NCI-H1092 (cell line): ENCODE measurements around the gene EHBP1L1.

Experiments used
- DNase-seq: peaks from one replicate; lab custom pipeline; 2025; lab: John Stamatoyannopoulos, UW

Gene EHBP1L1

DNA sequence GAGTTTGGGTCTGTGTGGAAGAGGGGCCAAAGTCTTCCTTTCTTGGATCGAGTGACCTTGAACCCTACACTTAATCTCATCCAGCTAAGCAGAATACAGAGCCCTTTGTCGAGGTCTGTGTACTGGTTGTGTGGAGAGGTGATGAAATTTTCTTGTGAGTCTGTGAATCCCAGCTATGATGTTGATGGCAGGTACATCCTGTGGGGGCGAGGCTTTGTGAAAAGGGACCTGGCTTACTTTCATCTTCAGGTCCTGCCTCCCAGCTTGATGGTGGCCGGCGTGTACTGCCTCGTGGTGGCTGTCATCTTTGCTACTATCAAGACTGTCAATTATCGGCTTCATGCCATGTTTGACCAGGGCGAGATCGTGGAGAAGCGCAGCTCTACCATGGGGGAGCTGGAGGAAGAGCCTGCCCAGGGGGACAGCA is 40.7 kb downstream of the EHBP1L1 start:
- no peak for DNase-seq

DNA sequence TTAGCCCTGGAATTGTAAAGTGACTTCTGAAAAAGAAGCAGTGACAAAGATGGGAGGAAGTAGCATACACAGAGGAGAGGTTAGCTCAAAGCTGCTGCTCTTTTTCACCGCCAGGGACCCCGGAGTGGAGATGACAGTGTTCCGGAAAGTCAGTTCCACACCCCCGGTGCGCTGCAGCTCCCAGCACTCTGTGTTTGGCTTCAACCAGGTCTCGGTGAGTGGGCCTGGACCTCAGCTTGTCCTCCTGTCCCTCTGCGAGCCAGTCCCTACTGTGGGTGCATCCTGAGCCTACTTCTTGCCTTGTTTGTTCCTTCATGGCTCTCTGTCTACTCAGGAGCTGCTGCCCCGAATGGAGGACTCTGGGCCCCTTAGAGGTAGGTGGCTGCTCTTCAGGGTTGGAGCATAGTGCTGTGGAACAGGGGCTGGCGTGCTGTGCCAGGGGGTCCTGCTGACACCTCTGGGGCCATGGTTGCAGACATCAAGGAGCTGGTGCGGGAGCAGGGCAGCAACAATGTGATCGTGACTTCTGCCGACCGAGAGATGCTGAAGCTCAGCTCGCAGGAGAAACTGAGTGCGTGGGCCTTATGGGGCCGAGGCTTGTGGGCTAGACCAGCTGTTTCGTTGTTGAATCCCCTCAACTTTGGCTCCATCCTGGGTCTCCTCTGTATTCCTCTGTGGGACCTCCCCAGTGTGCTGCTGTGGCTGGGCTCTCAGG is 41.4 kb downstream of the EHBP1L1 start:
- DNase-seq, result no peak

DNA sequence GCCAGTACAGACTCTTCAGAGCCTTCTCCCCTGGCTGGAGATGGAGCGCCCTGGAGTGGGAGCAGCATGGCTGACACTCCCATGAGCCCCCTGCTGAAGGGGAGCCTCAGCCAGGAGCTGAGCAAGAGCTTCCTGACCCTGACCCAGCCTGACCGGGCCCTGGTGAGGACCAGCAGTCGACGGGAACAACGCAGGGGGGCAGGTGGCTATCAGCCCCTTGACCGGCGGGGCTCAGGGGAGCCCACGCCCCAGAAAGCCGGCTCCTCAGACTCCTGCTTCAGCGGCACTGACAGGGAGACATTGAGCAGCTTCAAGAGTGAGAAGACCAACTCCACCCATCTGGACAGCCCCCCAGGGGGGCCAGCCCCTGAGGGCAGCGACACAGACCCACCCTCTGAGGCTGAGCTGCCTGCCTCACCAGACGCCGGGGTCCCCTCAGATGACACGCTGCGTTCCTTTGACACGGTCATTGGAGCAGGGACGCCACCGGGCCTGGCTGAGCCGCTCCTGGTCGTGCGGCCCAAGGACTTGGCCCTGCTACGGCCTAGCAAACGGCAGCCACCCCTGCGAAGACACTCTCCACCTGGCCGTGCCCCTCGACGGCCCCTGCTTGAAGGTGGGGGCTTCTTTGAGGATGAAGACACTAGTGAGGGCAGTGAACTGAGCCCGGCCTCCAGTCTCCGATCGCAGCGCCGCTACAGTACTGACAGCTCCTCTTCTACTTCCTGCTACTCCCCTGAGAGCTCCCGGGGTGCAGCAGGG is 42.3 kb downstream of the EHBP1L1 start:
- DNase-seq, result no peak

DNA sequence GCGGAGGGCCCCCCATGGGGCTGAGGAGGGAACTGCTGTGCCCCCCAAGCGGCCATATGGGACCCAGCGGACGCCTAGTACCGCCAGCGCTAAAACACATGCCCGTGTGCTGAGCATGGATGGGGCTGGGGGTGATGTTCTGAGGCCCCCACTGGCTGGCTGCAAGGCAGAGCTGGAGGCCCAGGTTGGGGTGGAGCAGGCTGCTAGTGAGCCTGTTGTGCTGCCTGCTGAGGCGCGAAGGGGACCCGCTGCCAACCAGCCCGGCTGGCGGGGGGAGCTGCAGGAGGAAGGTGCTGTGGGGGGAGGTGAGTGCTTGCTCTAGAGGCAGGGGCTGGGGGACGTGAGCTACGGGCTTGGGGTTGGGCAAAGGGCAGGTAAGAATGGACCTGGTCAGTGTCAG is 42.9 kb downstream of the EHBP1L1 start:
- DNase-seq, result no peak

DNA sequence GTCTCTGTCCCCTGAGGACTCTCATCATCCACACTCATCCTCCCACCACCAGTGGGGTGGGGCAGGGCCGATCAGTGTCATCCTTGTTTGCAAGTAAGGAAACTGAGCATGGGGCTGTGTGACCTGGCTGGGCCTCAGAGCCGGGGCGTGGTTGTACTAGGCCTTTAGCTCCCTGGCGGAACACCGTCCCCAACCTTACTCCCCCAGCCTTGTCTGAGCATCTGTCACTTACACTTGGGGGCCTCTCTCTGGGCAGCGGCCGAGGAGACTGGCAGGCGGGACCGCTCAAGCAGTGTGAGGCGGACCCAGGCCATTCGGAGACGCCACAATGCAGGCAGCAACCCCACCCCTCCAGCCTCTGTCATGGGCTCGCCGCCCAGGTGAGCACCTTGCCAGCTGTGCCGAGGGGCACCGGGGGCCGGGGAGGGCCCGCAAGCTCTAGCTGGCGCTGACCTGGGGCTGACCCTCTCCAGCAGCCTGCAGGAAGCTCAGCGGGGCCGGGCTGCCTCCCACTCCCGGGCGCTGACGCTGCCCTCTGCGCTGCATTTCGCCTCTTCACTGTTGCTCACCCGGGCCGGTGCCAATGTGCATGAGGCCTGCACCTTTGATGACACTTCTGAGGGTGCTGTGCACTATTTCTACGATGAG is 43.6 kb downstream of the EHBP1L1 start:
- no peak for DNase-seq

DNA sequence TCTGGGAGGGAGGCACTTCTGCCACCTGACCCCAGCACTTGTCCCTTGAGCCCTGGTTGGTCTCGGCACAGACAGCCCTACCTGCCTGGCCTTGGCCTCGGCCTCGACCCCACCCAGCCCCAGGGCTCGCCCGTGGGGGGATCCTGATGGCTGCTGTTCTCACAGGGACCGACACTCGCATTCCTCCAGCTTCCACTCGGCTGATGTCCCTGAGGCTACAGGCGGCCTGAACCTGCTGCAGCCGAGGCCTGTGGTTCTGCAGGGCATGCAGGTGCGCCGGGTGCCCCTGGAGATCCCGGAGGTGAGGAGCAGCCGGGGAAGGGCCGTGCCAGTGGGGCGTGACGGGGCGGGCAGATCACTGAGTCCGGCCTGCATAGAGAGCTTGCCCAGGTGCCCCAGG is 44.8 kb downstream of the EHBP1L1 start:
- no peak for DNase-seq

DNA sequence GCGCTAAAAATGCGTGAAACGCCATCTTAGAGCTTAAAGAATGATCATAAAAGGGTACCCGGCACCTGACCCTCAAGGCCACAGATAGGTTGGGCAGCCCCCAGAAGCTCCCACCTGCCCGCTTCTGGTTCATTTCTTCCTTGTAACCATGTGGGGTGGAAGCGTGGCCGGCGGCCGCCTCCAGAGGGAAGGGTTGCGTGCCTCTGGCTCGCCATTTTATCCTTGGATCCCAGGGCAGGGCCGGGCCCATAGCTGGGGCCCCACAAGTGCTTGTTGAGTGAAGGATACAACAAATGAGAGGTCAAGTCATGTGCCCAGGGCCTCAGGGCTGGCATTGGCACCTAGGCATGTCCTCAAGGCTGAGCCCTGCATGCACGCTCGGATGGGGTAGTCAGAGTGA is 45.6 kb downstream of the EHBP1L1 start:
- DNase-seq, result no peak

DNA sequence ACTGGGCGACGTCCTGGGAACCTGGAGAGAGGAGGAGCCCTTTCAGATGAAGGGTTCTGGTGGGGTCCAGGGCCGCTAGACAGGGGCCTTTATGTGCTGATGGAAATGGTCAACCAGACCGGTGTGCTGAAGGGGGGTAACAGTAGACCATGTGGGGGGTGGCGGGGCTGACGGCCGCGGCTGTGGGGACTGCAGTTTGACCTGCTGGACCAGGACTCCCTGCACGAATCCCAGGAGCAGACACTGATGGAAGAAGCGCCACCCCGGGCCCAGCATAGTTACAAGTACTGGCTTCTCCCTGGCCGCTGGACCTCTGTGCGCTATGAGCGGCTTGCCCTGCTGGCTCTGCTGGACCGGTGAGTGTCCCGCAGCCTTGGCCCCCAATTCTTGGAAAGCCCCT is 46.2 kb downstream of the EHBP1L1 start:
- DNase-seq, result no peak

DNA sequence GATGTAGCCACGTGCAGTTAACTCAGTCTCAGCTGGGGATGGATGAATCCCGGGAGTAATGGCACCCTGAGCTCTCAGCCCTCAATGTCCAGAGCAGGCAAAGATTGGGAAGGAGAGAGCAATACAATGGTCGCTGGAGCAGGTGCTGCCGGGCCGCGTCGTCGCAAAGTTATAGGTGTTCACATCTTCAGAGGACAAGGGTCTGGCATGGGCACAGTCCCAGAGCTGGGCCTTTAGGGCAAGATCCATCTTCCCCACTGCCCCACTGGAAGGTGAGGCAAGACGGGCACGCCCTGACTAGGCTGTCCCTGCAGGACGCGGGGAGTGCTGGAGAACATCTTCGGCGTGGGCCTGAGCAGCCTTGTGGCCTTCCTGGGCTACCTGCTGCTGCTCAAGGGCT is 47.3 kb downstream of the EHBP1L1 start:
- no peak for DNase-seq

DNA sequence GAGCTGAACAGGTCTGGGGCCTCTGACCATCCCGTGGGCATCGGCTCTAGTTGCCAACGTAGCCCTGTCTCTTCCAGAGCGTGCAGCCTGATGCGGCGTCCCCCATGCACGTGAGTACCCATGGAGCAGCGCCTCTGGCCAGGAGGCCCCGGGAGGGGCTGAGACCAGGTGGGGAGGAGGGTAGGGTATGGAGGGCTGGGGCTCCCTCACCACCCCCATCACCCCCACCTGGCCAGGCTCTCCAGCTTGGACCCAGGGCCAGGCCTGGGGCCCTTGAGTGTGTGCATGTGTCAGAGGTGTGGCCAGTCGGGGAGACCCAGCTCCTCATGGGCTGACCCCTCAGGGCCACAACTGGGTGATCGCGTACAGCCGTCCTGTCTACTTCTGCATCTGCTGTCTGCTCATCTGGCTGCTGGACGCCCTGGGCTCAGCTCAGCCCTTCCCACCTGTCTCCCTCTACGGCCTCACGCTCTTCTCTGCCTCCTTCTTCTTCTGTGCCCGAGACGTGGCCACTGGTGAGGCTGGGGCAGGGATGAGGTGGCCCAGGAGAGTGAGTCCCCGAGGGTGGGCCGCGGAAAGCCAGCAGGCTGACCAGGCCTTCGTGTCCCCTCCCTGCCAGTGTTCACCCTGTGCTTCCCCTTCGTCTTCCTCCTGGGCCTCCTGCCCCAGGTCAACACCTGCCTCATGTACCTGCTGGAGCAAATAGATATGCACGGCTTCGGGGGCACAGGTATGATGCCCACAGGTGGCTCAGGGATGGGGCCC is 48.2 kb downstream of the EHBP1L1 start:
- DNase-seq, result no peak

DNA sequence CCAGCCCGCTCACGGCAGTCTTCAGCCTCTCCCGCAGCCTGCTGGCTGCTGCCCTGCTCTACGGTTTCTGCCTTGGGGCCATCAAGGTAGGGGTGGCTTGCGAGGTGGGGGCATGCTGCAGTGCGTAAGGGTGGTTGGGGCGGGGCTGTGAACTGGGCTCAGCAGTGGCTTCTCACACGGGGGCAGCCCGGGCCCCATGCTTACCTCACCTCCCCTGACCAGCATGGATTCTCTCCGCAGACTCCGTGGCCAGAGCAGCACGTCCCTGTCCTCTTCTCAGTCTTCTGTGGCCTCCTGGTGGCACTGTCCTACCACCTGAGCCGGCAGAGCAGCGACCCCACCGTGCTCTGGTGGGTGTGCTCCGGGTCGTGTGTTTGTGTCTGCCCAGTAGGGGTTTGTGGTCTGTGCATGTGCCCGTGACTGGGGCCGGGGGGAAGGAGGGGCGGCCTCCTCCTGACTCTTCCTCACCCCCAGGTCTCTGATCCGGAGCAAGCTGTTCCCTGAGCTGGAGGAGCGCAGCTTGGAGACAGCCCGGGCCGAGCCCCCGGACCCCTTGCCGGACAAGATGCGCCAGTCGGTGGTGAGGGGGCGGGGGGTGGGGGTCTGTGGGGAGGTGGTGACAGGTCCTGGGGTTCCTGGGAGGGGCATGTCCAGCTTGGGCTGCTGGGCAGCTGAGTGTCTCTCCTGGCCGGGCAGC is 49.2 kb downstream of the EHBP1L1 start:
- DNase-seq, result no peak

DNA sequence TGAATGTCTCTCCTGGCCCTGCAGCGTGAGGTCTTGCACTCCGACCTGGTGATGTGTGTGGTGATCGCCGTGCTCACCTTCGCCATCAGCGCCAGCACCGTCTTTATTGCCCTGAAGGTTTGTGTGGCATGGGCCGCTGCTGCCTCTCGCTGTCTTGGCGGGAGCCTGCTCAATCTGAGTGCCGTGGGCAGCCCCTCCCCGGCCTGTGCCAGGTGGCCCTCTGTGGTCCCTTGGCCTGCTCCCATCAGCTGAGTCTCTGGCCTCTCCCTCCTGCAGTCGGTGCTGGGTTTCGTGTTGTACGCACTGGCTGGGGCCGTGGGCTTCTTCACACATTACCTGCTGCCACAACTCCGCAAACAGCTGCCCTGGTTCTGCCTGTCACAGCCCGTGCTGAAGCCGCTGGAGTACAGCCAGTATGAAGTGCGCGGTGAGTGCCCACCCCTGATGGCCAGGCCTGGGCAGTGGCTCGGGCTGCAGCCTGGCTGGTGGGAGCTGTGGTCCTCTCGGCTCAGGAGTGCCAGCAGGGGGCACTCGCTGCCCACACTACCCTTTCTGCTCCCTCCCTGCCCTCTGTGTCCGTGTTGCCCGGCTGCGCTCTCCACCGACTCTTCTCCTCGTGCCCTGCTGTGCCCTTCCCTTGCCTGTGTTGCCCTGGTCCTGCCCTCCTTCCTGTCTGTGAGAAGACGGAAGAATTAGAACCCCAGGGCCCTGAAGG is 49.9 kb downstream of the EHBP1L1 start:
- DNase-seq, result no peak

DNA sequence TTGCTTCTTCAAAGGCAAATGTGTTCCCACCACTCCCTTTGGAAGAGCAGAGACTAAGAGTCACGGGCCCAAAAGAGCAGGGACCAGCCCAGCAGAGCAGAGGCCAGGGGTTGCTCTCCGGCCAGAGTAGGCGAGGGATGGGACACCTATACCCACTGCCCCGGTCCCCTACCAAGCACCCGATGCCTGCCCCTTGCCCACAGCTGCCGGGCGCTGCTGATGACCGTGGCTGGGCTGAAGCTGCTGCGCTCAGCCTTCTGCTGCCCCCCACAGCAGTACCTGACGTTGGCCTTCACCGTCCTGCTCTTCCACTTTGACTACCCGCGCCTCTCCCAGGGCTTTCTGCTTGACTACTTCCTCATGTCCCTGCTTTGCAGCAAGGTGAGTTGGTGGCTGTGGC is 51.3 kb downstream of the EHBP1L1 start:
- no peak for DNase-seq

DNA sequence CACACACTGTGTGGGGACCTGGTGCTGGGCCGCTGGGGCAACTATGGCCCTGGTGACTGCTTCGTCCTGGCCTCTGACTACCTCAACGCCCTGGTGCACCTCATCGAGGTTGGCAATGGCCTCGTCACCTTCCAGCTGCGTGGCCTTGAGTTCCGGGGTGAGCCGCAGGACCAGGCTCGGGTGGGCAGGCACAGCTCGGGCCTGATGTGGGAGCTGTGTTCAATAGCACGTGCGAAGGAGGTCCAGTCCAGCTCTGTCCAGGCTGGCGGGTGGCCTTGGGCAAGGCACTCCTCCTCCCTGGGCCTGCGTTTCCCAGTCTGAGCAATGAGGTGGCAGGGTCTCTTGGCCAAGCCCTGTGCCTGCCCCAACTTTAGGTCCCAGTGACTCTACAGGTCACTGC is 53.7 kb downstream of the EHBP1L1 start:
- DNase-seq, result no peak

DNA sequence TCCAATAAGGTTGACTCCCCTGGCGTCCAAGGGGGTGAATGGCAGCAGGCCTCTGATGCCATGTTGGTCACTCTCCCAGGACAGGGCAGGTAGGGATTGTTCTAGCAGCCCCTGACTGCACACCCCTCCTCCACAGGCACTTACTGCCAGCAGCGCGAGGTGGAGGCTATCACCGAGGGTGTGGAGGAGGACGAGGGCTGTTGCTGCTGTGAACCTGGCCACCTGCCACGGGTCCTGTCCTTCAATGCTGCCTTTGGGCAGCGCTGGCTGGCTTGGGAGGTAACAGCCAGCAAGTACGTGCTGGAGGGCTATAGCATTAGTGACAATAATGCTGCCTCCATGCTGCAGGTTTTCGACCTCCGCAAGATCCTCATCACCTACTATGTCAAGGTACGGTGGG is 54.4 kb downstream of the EHBP1L1 start:
- no peak for DNase-seq

DNA sequence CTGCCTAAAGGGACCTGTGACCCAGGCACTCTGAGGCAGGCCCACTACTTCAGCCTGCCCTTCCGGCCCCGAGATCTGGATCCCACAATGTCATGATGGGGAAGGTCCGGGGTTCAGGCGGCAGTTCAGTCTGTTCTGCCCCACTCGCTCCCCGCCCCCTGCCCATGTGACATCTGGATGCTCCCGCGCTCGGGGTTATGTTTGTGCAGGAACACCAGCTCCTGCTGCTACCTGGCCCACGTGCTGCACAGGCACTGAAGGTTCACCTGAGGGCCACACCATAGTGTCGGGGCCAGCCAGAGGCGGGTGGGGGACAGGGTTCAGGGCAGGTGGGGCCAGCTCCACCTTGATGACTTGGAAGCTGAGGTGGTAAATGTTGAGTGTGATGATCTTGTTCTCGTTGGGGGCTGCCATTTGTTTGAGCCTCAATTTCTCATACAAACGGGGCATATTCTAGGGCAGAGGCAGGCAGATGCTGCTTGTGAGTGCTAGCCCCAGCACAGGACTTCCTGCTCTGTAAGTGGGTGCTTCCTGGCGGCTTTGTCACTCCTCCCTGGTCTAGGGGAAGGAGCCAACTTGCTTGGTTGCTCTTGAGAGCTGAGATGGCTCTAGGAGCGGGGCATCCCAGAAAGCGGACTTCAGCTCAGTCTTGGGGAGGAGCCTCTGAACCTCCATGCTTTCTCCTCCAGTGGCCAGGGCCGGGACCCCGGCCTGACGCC is 57.7 kb downstream of the EHBP1L1 start:
- DNase-seq, result no peak

DNA sequence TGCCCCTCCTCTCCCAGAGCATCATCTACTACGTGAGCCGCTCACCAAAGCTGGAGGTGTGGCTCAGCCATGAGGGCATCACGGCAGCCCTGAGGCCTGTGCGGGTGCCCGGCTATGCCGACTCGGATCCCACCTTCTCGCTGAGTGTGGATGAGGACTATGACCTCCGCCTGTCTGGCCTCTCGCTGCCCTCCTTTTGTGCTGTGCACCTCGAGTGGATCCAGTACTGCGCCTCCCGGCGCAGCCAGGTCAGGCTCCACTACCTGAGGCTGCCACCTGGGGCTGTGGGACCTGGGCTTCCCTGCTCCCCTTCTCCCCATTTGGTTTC is 58.2 kb downstream of the EHBP1L1 start:
- no peak for DNase-seq

DNA sequence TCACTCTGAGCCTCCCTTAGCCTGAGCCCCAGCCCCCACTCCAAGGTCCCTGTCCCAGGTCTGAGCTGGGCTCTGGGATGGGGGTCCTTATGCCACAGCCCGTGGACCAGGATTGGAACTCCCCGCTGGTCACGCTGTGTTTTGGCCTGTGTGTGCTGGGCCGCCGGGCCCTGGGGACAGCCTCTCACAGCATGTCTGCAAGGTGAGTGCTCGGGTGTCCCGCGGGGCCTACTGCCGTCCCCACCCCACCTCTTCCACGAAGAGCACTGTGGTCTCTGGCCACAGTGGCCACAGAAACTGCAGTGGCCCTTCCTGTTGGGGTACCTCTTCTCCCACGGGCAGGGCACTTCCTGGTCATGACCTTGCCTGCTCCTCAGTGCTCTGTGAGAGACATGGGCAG is 58.6 kb downstream of the EHBP1L1 start:
- DNase-seq, result no peak

DNA sequence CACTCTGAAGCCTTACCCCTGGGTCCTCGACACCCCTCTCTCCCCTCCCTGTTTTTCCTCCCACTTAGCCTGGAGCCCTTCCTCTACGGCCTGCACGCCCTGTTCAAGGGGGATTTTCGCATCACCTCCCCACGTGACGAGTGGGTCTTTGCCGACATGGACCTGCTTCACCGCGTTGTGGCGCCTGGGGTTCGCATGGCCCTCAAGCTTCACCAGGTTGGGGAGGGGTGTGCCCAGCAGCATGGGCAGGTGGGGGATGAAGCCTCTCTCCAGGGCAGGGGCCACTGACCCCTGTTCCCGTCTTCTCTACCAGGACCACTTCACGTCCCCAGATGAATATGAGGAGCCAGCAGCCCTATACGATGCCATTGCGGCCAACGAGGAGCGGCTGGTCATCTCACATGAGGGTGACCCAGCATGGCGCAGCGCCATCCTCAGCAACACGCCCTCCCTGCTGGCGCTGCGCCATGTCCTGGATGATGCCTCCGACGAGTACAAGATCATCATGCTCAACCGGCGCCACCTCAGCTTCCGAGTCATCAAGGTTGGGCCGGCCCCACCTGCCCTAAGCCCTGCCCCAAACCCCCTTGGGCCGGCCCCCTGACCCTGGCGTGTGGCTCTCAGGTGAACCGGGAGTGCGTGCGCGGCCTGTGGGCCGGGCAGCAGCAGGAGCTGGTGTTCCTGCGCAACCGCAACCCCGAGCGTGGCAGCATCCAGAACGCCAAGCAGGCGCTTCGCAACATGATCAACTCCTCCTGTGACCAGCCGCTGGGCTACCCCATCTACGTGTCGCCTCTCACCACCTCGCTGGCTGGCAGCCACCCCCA is 59.3 kb downstream of the EHBP1L1 start:
- DNase-seq, result no peak
